GM21526 (cell line): ENCODE measurements around the gene HIC1.

ENCODE experiments used
- ATAC-seq: cut with Tn5 transposase; IDR thresholded peaks from one replicate; pipeline ENCODE4 v1.9.1; 2021; ENCODE audit warnings: moderate library complexity; ENCODE audit not compliant: unreplicated experiment, low FRiP score

HIC1 gene

GRCh38 chr17:2071455-2072281 is 16.8 kb downstream of the HIC1 start:
- no peak for ATAC-seq

- ATAC-seq: no peak
Measured at GRCh38 chr17:2074919-2075318, 20.0 kb downstream of the HIC1 start.

- ATAC-seq: no peak
Measured at GRCh38 chr17:2075336-2076086, 20.6 kb downstream of the HIC1 start.

DNA sequence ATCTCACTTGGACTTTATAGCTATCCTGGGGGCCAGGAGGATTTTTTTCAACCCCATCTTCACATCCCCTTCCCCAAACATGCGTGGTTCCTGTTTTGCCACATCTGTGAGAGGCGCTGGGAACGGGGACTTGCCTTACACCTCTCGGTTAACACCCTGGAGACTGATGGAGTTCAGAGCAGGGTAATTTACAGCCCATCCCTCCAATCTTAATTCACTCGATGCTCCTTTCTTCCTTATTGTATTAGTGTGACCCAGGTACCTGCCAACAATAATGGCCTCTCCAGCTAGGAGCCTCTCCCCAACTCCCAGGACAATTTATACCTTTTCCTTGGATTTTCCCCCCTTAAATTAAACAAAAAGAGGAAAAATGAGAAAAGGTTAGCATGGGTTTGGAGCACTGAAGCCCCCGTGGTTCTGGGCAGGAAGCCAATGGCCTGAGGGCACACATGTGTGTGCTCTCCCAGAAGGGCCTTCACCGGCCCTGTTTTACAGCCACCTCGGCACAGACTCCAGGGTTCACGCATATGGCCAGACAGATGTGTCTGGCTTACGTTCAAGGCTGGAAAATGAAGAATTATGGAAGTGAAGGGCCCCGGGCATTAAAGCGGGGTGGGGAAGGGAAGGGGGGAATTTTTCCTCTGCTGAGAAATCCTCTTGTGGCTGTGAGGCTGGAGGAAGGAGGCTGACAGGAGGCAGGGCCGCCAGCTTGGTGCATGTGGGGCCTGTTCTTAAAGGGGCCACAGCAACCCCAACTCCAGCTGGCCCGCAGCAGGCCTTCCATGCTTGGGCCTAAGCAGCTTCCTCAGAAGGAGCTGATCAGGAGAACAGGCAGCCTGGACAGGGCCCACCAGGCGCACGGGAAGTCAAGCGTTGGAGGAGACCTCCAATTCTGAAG is 21.4 kb downstream of the HIC1 start:
- no peak for ATAC-seq

- no peak for ATAC-seq
Measured at GRCh38 chr17:2077040-2077439, 22.1 kb downstream of the HIC1 start.

DNA sequence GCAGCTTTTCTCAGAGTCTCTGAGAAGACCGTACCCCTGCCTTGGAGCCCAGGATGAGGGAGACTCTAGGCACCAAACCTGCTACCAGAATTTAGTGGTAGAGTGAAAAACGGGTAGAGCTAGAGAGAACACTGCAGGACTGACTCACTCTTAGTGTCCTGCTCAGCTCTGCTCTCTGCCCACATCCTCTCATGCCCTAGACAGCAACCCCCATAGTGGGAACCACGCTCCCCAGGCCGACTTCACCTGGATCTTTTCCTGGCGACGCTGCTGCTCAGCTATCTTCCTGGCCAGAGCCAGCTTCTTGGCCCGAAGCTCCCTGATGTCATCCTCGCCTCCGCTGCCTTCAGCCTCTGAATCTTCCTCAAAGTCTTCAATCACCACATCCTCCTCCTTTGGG is 26.7 kb downstream of the HIC1 start:
- ATAC-seq: no peak

- ATAC-seq: no peak
Measured at GRCh38 chr17:2082003-2082781, 27.3 kb downstream of the HIC1 start.

GRCh38 chr17:2083613-2084035 is 28.7 kb downstream of the HIC1 start:
- no peak for ATAC-seq

DNA sequence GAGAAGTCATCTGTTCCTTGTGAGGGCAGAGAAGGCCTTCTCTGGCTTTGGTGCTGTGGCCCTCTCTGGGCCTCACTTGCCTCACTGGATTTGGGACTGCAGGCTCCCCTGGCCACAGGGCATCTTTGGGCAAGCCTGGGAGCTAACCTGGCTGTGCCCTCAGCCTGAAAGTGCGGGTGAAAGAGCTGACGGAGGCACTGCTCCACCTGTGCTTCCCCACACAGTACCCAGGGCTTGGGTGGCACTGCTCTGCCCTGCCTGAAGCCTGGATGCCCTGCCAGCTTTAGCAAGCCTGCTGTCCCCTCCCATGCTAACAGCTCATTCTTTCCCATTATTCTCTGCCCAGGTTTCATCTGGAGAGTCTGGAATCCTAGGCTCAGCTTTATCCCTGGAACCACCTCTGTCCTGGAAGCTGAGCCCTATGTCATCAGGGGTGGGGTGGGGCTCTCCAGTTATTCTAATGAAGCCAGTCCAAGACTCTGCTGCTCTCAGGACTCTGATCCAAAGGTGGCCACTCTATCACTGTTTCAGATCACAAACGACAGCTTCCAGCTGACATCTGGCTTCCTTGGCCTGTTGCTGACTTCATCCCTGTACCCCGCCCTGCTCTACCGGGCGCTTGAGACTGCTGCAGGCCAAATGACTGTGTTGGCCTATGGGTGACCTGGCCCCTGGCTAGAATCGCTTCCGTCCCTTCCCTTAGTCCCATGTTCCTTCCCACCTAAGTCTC is 29.3 kb downstream of the HIC1 start:
- no peak for ATAC-seq

DNA sequence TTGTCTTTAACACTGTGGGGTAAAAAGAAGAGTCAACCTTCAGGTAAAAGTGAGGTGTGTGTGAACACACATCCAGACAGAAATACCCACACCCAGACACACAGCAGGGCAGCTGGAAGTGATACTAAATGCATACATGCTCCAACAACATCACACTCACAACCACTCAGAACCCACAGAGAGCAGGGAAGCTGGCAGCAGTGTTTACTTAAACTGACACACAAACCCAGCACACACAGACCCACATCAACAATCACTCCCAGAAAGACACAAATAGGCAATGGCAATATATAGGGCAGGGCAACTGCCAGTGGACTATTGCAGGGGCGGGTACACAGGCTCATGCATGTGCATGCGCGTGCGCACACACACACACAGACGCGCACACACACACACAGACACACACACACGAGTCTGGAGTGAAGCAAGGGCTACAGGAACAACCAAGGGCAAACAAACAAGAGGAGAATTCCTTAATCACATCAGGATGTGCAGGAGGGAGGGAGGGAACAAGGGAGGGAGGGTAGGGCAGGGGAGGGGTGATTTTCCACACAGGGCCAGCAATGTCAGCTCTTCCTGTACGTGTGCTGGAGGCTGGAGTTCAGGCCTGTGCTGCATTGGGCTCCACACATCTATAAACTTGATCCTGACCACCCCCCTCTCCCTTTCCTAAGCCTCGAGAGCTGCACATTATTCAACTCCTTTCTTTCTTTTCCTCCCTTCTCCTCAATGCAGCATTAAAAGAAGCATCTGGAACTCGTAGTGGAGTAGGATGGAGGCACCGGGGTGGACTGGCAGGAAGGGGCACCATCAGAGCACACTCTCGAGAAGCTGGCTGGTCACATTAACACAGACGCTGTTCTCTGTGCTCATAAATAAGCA is 30.1 kb downstream of the HIC1 start:
- no peak for ATAC-seq

DNA sequence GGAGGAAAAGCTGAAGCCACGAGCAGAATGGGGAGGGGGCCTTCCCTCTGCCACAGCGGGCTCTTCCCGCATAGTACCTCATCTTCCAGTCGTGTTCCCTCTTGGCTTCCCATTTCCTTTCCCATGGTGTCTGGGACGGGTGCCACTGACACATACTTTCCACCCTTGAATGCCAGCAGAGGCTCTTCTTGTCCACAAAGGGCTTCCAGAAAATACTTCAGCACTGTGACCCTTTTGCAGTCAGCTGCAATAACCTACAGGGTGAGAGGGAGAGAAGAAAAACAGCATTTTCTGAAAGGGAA is 30.7 kb downstream of the HIC1 start:
- no peak for ATAC-seq

- no peak for ATAC-seq
Measured at GRCh38 chr17:2086306-2086705, 31.4 kb downstream of the HIC1 start.

DNA sequence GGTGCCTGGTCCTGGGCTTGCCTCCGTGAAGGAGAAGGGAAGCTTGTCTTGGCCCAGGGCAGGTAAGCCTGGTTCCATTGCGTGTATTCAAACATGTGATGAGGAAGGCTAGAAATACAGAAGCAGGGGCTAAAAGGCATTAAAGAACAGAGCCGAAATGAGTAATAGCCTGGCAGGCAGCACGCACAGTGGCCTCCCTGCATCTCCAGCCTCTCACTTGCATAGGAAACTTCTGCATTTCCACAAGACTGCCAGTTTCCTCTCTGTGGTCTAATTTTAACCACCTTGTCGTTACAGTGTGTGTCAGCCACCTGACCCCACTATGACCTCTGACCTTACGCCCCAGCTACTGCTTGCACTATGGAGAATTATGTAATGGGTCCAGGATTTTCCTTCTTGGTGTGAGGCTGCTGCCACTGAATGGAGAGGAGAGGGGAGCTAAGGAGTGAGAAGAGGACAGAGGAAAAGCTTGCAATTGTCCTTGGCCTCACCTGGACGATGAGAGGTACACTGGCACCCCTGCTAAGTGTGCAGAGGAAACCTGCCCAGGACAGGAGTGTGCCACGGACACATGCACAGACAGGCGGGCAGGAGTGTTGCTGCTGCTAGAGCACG is 32.8 kb downstream of the HIC1 start:
- ATAC-seq: no peak

DNA sequence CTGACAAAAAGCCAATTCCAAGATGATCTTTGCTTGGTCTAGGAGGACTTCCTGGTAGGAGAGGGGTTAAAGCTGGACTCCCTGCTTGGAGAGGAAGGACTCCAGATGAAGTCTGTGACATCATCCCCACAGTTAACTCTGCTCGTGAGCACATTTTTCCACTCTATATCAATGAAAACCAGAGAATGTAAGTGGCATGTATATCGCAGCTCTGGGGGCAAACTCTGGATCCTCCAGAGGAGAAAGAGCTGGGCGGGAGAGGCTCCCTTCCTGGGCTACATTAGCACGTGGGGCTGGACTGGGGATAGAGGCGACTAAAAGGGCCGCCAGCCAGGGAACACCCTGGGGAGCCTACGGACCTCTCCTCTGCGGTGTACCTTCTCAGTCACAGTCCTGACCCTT is 34.1 kb downstream of the HIC1 start:
- ATAC-seq: peak; percentile 12

GRCh38 chr17:2090210-2090641 is 35.3 kb downstream of the HIC1 start:
- ATAC-seq: no peak

DNA sequence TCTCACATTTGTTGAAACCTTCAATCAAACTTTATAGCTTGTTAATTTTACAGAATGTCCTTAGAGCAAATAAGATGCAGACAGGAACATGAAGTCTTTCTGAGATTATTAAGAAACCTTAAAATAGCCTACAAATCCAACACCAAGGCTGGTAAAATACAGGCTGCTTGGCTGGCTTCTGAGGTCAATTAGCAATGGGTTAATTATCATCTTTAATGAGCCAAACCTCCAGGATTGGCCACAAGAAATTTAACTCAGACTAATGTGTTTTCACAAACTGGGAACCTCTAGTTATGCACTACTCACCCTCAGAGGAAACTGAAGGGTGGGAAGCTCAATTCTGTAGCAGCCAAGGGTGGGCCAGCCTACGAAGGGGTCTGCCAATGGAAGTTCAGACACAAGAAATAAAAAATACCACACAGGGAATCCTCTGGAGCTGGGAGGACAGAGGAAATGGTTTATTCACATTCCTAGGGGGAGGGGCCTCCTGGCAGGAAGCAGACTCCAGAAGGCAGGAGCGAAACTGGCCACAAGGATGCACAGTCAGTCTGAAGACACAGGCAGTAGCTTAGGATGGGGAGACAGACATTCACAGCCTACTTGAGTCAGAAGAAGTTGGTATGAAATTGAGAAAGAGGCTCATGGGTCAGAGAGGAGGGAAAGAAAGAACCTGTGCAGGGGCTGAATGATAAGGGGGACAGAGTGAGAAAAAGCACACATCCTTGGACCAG is 36.1 kb downstream of the HIC1 start:
- no peak for ATAC-seq

GRCh38 chr17:2092253-2092652 is 37.4 kb downstream of the HIC1 start:
- ATAC-seq: no peak

GRCh38 chr17:2093349-2093748 is 38.4 kb downstream of the HIC1 start:
- ATAC-seq: no peak
